Astrocyte (in vitro differentiated cells and primary cell): ENCODE data around the gene RBM17.

Experiments used
- CTCF ChIP-seq: IDR thresholded peaks from 2 replicates; pipeline ENCODE4 v1.5.1; 2011; ENCODE audit warnings: low read depth, mild to moderate bottlenecking, inconsistent platforms, low read length, moderate library complexity; ENCODE audit not compliant: insufficient read depth
- EZH2 ChIP-seq: IDR thresholded peaks from 2 replicates; pipeline ENCODE4 v1.6.1; 2012; ENCODE audit warnings: mild to moderate bottlenecking, low read length, inconsistent platforms; ENCODE audit not compliant: insufficient read depth

- TF ChIP-seq CTCF (no peak), EZH2 (no peak)
Observed at GRCh38 chr10:6139470-6139869, 50.6 kb downstream of the RBM17 start.
